AG09319 (cell line): ENCODE results near the gene CLEC1B.
"Not testable (repeated sequence)": the region's sequence is repeated elsewhere in the genome, so short reads cannot be mapped to it uniquely, and the experiment has no call there.

Experiments used
- DNase-seq: peaks from one replicate; pipeline ENCODE4 v3.0.0-alpha.2; 2010; ENCODE audit warnings: low read depth; ENCODE audit errors: extremely low read depth
- TF ChIP-seq, protein P1 (sequence below): IDR thresholded peaks from 2 replicates; pipeline ENCODE4 v1.5.1; 2011; ENCODE audit warnings: low read depth, mild to moderate bottlenecking, inconsistent platforms, low read length, moderate library complexity

Gene CLEC1B

GRCh38 chr12:10012630-10013330 is 13.9 kb upstream of the CLEC1B start:
- TF ChIP-seq, protein P1, sequence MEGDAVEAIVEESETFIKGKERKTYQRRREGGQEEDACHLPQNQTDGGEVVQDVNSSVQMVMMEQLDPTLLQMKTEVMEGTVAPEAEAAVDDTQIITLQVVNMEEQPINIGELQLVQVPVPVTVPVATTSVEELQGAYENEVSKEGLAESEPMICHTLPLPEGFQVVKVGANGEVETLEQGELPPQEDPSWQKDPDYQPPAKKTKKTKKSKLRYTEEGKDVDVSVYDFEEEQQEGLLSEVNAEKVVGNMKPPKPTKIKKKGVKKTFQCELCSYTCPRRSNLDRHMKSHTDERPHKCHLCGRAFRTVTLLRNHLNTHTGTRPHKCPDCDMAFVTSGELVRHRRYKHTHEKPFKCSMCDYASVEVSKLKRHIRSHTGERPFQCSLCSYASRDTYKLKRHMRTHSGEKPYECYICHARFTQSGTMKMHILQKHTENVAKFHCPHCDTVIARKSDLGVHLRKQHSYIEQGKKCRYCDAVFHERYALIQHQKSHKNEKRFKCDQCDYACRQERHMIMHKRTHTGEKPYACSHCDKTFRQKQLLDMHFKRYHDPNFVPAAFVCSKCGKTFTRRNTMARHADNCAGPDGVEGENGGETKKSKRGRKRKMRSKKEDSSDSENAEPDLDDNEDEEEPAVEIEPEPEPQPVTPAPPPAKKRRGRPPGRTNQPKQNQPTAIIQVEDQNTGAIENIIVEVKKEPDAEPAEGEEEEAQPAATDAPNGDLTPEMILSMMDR = no peak
- no peak for DNase-seq

- DNase-seq = no peak
- TF ChIP-seq, protein P1 = no peak
Measured at GRCh38 chr12:10001171-10001776, 2.4 kb upstream of the CLEC1B start.

- TF ChIP-seq, protein P1 = no peak
- no peak for DNase-seq
Measured at GRCh38 chr12:9992296-9992695, 6.6 kb downstream of the CLEC1B start.

DNA sequence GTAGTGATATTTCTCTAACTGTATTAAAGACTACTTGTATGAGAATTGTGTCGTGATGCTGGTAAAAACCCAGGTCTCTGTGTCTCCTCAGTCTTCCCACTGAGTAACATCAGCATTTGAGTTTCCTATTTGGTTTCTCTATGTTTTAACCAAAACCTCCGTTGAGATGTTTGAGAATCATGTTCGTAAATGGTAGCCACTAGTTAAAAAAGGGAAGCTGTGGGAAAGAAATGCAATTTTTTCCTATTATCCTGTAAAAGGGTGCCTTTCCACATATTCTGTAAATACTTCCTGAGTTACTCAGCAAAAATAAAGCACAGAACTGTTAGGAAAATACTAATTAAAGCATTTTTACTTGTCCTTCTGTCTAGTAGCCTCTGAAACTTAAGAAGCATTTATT is 7.0 kb downstream of the CLEC1B start:
- TF ChIP-seq, protein P1 = no peak
- DNase-seq = no peak

DNA sequence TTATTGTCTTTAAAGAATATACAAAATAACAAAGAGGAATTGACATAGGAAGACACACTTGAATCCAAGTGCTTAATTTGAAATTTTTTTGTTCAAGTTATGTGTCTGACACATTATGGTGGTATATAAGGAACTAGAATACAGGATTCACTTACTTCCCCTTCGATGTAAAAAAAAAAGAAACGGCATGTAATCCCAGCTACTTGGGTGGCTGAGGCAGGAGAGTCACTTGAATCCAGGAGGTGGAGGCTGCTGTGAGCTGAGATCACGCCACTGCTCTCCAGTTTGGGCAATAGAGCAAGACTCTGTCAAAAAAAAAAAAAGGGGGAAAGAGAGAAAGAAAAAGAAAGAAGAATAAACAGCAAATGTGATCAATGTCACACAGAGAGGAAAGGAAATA is 18.8 kb downstream of the CLEC1B start:
- DNase-seq = no peak
- TF ChIP-seq, protein P1 = no peak

- TF ChIP-seq, protein P1 = no peak
- DNase-seq = no peak
Measured at GRCh38 chr12:9977916-9978315, 21.0 kb downstream of the CLEC1B start.

GRCh38 chr12:9976626-9977025 is 22.3 kb downstream of the CLEC1B start:
- not testable (repeated sequence) for DNase-seq

GRCh38 chr12:9975614-9976013 is 23.3 kb downstream of the CLEC1B start:
- no peak for DNase-seq
- TF ChIP-seq, protein P1 = no peak

- DNase-seq = not testable (repeated sequence)
Measured at GRCh38 chr12:9974731-9975130, 24.2 kb downstream of the CLEC1B start.
